OCI-LY7 (cell line): ENCODE measurements around the gene SPRR1A.
"Not testable (repeated sequence)": the region's sequence is repeated elsewhere in the genome, so short reads cannot be mapped to it uniquely, and the experiment has no call there.

ENCODE experiments used
- CTCF ChIP-seq: fragments of 200-600 bp; sonication (generic); conservative IDR thresholded peaks from 2 replicates; pipeline ENCODE4 v1.5.1; 2014; ENCODE audit warnings: mild to moderate bottlenecking, antibody characterized with exemption, low read length, moderate library complexity, mixed read lengths
- EZH2phosphoT487 ChIP-seq: fragments of 200-600 bp; sonication (generic); IDR thresholded peaks from 2 replicates; pipeline ENCODE4 v1.6.1; 2018; ENCODE audit warnings: low read depth, borderline replicate concordance, mild to moderate bottlenecking, mixed run types, antibody characterized with exemption, low read length, moderate library complexity, mixed read lengths

GRCh38 chr1:153021829-153022228 is 37.9 kb downstream of the SPRR1A start:
- not testable (repeated sequence) for TF ChIP-seq CTCF, EZH2phosphoT487
